ENCODE results near the gene TSC22D3.
A peak's percentile ranks its signal among the peaks of the same experiment; 100 is the strongest.

GRCh38 chrX:107712231-107713202, 63.1 kb downstream of the TSC22D3 start:
- TF ChIP-seq, protein P1, sequence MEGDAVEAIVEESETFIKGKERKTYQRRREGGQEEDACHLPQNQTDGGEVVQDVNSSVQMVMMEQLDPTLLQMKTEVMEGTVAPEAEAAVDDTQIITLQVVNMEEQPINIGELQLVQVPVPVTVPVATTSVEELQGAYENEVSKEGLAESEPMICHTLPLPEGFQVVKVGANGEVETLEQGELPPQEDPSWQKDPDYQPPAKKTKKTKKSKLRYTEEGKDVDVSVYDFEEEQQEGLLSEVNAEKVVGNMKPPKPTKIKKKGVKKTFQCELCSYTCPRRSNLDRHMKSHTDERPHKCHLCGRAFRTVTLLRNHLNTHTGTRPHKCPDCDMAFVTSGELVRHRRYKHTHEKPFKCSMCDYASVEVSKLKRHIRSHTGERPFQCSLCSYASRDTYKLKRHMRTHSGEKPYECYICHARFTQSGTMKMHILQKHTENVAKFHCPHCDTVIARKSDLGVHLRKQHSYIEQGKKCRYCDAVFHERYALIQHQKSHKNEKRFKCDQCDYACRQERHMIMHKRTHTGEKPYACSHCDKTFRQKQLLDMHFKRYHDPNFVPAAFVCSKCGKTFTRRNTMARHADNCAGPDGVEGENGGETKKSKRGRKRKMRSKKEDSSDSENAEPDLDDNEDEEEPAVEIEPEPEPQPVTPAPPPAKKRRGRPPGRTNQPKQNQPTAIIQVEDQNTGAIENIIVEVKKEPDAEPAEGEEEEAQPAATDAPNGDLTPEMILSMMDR (IDR thresholded peaks at IDR 0.05) = no peak
- TF ChIP-seq POLR2A (IDR thresholded peaks at IDR 0.05) = peak in 3 of 4 donors; percentile 8 to 78 (median 52)

Data from upper lobe of left lung (tissue), 4 donors.